KMS-11 (cell line): ENCODE measurements around the gene FAM222A.

Experiments used
- H2AFZ ChIP-seq: fragments of 200-600 bp; sonication (generic); 2 replicates; pipeline ENCODE4 v1.6.1; 2016; ENCODE audit warnings: antibody characterized with exemption, mixed run types, low read depth
- H3K27ac ChIP-seq: fragments of 200-600 bp; sonication (generic); 2 replicates; pipeline ENCODE4 v1.6.1; 2016; ENCODE audit warnings: mild to moderate bottlenecking, mixed run types
- H3K27me3 ChIP-seq: fragments of 200-600 bp; sonication (generic); 2 replicates; pipeline ENCODE4 v1.6.1; 2017; ENCODE audit warnings: mild to moderate bottlenecking, low read depth, mixed run types, moderate library complexity; ENCODE audit not compliant: insufficient read depth
- H3K36me3 ChIP-seq: fragments of 200-600 bp; sonication (generic); 2 replicates; pipeline ENCODE4 v1.6.1; 2017; ENCODE audit warnings: mild to moderate bottlenecking, mixed run types; ENCODE audit not compliant: insufficient read depth
- H3K4me1 ChIP-seq: fragments of 200-600 bp; sonication (generic); 2 replicates; pipeline ENCODE4 v1.6.1; 2016; ENCODE audit warnings: mild to moderate bottlenecking, low read depth, mixed run types; ENCODE audit not compliant: poor library complexity, severe bottlenecking
- H3K4me2 ChIP-seq: fragments of 200-600 bp; sonication (generic); 2 replicates; pipeline ENCODE4 v1.7.0; 2016; ENCODE audit warnings: mild to moderate bottlenecking, mixed run types
- H3K4me3 ChIP-seq: fragments of 200-600 bp; sonication (generic); IDR thresholded peaks from 2 replicates; pipeline ENCODE4 v1.6.1; 2017; ENCODE audit warnings: low read depth, low read length, mixed read lengths; ENCODE audit not compliant: insufficient read depth
- H3K79me2 ChIP-seq: fragments of 200-600 bp; sonication (generic); 2 replicates; pipeline ENCODE4 v1.6.1; 2016; ENCODE audit warnings: low read depth, mixed run types; ENCODE audit not compliant: insufficient read depth
- H3K9ac ChIP-seq: fragments of 200-600 bp; sonication (generic); 2 replicates; pipeline ENCODE4 v1.6.1; 2016; ENCODE audit warnings: mild to moderate bottlenecking, mixed run types
- H4K20me1 ChIP-seq: fragments of 200-600 bp; sonication (generic); 2 replicates; pipeline ENCODE4 v1.6.1; 2016; ENCODE audit warnings: mild to moderate bottlenecking, mixed run types; ENCODE audit not compliant: insufficient read depth
- TF ChIP-seq, protein P1 (sequence below): fragments of 200-600 bp; sonication (generic); conservative IDR thresholded peaks from 2 replicates; pipeline ENCODE4 v1.6.1; 2017; ENCODE audit warnings: low read depth, mild to moderate bottlenecking, antibody characterized with exemption, low read length, moderate library complexity, mixed read lengths

The FAM222A gene

DNA sequence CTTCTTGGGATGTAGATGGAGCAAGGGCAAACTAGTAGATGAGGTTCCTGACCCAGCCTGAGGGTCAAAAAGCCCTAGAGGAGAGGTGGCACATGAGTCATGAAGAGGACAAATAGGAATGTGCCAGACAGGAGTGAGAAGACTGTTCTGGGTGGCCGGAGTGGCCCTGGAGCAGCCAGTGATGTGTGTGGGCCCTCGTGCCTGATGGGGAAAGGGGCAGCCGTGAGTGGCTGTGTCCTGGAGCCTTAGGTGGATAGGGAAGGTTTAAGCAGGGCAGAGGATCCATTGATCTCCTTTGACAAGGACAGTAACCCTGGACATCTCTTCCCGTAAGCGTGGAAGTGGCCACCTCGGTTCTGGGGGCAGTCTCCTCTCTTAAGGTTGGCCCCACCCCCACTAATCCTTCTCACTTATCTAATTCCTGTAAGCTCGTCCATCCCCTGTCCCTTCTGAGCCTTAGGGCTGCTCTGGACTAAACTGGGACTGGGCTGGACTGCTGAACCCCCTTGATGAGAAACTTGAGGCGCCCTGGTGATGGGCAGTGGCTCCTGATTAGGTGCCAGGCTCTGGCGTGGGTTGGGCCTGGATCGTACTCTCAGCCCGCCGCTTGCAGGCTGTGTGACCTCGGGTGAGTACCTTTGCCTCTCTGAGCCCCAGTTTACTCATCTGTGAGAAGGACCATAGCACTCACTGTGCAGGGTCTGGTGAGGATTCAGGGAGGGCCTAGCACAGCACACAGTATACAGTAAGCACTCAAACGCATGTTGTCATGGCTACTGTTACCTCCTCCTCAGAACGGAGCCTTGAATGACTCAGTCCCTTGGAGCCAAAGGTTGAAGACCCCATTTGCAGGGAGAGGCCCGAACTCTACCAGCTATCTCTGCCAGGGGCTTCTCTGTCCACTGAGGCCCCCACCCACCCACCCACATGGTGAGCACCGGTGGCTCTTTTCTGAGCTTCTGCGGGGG is 4.0 kb downstream of the FAM222A start:
- no peak overlapping the region for H3K4me2 ChIP-seq
- H3K9ac ChIP-seq, result no peak overlapping the region
- H3K79me2 ChIP-seq, result no peaks in the 10 kb centered on the region
- peaks cover 11% of the 10 kb centered on the region for H3K4me1 ChIP-seq
- H3K27me3 ChIP-seq, result no peaks in the 10 kb centered on the region
- no peak overlapping the region for H3K27ac ChIP-seq
- H3K36me3 ChIP-seq, result no peaks in the 10 kb centered on the region
- H4K20me1 ChIP-seq, result no peaks in the 10 kb centered on the region
- TF ChIP-seq, protein P1, sequence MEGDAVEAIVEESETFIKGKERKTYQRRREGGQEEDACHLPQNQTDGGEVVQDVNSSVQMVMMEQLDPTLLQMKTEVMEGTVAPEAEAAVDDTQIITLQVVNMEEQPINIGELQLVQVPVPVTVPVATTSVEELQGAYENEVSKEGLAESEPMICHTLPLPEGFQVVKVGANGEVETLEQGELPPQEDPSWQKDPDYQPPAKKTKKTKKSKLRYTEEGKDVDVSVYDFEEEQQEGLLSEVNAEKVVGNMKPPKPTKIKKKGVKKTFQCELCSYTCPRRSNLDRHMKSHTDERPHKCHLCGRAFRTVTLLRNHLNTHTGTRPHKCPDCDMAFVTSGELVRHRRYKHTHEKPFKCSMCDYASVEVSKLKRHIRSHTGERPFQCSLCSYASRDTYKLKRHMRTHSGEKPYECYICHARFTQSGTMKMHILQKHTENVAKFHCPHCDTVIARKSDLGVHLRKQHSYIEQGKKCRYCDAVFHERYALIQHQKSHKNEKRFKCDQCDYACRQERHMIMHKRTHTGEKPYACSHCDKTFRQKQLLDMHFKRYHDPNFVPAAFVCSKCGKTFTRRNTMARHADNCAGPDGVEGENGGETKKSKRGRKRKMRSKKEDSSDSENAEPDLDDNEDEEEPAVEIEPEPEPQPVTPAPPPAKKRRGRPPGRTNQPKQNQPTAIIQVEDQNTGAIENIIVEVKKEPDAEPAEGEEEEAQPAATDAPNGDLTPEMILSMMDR, result no peak
- no peak overlapping the region for H3K4me3 ChIP-seq
- no peak overlapping the region for H2AFZ ChIP-seq

DNA sequence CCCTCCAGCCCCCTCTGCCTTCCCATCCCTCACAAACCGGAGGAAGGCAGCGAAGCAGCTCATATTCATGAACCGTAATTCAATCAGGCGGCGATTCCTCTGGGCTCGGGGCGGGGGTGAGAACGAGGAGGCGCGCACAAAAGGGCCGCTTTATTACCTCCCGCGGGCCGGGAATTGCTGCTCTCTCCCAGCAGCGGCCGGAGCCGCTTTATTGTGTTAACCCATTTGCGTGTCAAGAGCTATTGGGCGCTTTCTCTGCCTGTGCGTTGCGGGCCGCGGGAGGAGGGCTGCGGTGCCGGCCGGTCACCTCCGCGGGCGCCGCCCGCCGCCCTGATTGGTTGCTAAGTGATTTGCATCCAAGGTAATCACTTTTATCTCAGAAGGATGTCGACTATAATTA is 4.8 kb downstream of the FAM222A start:
- Histone ChIP-seq H2AFZ (no peak overlapping the region), H3K27ac (no peak overlapping the region), H3K4me1 (peaks cover 11% of the 10 kb centered on the region), H3K4me2 (no peak overlapping the region), H3K79me2 (no peaks in the 10 kb centered on the region), H3K27me3 (no peaks in the 10 kb centered on the region), H4K20me1 (no peaks in the 10 kb centered on the region), H3K4me3 (no peak overlapping the region), H3K36me3 (no peaks in the 10 kb centered on the region), H3K9ac (no peak overlapping the region)
- TF ChIP-seq, protein P1, result no peak

DNA sequence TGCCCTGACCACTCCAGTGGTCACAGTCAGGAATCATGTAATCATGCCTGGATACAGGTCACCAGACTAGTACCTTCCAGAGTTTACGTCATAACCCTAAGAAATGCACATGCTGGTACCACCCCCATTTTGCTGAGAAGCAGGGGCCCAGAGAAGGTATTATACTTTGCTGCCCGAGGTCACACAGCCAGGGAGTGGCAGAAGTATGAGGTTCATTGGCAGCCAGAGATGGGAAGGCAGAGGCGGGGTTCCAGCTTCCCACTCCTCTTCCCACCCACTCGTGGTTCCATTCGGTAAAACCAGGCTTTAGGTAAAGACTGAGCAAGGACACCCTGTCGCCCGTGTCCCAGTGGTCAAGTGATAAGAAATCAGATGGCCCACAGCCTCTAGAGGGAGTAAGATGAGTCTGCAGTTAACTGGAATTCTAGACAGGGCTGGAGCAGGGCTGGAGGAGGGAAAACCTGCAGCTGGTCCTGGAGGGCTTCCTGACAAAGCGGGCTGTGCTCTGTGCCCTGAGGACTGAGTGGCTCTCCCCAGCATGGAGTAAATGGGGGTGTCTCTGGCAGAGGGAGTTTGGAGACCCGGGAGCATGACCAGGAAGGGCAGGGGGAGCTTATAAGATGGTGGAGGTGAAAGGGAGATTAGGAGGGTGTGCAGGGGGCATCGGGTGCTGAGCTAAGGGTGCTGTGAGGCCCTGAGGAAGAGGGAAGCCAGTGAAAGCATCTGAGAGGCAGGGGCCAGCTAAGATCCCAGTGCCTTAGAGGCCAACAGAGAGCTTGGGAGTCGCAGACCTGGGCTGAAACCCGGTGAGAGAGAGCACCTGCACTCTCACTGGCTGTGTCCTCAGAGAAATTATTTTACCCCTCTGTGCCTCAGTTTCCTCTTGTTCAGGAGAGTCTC is 5.7 kb downstream of the FAM222A start:
- H3K9ac ChIP-seq, result no peak overlapping the region
- TF ChIP-seq, protein P1, result no peak
- H3K27ac ChIP-seq, result no peak overlapping the region
- peaks cover 11% of the 10 kb centered on the region for H3K4me1 ChIP-seq
- H4K20me1 ChIP-seq, result no peaks in the 10 kb centered on the region
- no peak overlapping the region for H3K4me3 ChIP-seq
- H3K79me2 ChIP-seq, result no peaks in the 10 kb centered on the region
- H2AFZ ChIP-seq, result no peak overlapping the region
- H3K4me2 ChIP-seq, result no peak overlapping the region
- no peaks in the 10 kb centered on the region for H3K36me3 ChIP-seq
- no peaks in the 10 kb centered on the region for H3K27me3 ChIP-seq

DNA sequence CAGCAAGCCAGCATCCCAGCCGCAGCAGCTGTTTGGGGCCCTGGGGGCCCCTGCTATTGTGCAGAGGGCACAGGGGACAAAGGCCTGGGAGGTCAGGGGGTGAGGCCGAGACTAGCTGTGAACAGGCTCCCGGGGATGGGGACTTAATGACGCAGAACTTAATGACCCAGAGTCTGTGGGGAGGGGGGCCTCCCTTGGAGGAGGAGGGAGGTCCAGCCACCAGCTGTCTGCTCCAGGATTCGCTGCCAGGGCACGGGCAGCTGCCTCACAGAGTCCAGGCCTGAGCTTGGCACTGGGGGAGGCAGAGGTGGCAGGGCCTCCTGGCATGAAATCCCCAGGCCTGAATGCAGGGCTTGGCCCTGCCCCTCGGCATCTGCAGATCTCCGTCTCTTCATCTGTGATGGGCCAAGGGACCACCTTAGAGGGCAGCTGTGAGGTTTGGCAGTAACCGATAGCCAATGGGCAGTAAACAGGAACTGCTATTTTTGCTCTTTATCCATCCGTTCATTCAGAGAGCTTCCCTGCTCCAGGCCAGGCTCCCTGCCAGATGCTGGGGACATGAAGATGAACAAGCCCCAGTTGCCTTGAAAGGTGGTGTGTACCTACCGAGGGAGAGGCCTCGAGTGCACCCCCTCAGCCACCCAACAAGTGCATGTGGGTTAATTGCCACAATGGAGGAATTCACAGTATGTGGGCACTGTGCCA is 6.7 kb downstream of the FAM222A start:
- Histone ChIP-seq H3K36me3 (no peaks in the 10 kb centered on the region), H3K27me3 (no peaks in the 10 kb centered on the region)
- TF ChIP-seq, protein P1, result no peak

More for the DNA sequence above, 6.7 kb downstream of the FAM222A start:
- no peak overlapping the region for H3K27ac ChIP-seq
- H4K20me1 ChIP-seq, result no peaks in the 10 kb centered on the region
- no peak overlapping the region for H3K4me2 ChIP-seq
- H3K79me2 ChIP-seq, result no peaks in the 10 kb centered on the region
- no peak overlapping the region for H3K4me3 ChIP-seq
- no peak overlapping the region for H2AFZ ChIP-seq
- no peak overlapping the region for H3K9ac ChIP-seq
- H3K4me1 ChIP-seq, result peaks cover 6% of the 10 kb centered on the region
